Right lobe of liver (tissue), 4 donors: ENCODE data around the gene TINAG.

ENCODE experiments used
- CTCF ChIP-seq, 4 donors: fragments of 200-600 bp in 3 of 4; fragments of 450-650 bp in 1 of 4; IDR thresholded peaks; one replicate each; pipeline versions ENCODE4 v1.5.1 to v1.8.0; 2016 to 2022; ENCODE audit warnings: antibody characterized with exemption in 4 of 4, mild to moderate bottlenecking in 2 of 4
- POLR2A ChIP-seq: fragments of 450-650 bp; IDR thresholded peaks from one replicate; pipeline ENCODE4 v1.6.1; 2017; ENCODE audit warnings: antibody characterized with exemption, mild to moderate bottlenecking
- donor health status: DM: no; HTN: no; CAD: no.
- donor health status: DM: no; HTN: no; CAD: no.
- donor health status: DM: no; HTN: yes; CAD: no.

- TF ChIP-seq CTCF (IDR thresholded peaks at IDR 0.05) (no peak), POLR2A (no peak)
Measured at GRCh38 chr6:54286141-54286540, 22.1 kb upstream of the TINAG start.
